ENCODE measurements around the gene ALAS1.

The ALAS1 gene

DNA sequence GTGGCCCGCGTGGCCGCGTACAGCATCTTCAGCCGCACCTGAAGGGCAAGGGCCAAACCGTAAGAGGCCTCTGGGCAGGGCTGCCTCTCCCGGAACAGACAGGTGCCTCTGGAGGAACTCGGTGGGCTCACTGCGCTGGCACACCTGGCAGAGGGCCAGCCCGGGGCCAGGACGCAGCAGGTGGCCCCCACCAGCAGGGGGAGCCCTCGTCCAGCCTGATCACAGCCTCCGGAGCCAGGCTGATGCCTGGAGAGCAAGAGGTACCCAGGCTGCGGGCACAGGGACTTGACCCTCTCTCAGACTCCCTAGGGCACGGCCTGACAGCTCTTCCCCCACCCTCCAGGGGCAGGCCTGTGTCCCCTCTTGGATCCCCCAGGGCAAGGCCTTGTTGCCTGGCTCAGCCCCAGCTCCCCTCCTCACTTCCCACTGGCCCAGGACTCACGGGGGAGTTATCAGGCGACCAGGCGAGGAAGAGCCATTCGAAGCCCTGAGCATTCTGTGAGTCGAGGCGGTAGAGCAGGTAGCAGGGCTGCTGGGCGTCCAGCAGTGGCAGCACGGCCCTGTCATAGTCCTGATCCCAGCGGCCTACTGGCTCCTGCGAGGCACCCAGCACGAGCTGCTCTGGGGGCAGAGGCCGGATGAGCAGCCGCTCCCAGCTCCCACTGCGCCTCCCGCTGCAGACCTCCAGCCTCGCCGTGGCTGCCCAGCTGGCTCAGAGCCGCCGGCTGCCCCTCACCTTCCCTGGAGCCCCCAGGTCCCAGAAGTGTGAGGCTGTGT is 33.7 kb downstream of the ALAS1 start (continued):
- TF ChIP-seq, protein P1, sequence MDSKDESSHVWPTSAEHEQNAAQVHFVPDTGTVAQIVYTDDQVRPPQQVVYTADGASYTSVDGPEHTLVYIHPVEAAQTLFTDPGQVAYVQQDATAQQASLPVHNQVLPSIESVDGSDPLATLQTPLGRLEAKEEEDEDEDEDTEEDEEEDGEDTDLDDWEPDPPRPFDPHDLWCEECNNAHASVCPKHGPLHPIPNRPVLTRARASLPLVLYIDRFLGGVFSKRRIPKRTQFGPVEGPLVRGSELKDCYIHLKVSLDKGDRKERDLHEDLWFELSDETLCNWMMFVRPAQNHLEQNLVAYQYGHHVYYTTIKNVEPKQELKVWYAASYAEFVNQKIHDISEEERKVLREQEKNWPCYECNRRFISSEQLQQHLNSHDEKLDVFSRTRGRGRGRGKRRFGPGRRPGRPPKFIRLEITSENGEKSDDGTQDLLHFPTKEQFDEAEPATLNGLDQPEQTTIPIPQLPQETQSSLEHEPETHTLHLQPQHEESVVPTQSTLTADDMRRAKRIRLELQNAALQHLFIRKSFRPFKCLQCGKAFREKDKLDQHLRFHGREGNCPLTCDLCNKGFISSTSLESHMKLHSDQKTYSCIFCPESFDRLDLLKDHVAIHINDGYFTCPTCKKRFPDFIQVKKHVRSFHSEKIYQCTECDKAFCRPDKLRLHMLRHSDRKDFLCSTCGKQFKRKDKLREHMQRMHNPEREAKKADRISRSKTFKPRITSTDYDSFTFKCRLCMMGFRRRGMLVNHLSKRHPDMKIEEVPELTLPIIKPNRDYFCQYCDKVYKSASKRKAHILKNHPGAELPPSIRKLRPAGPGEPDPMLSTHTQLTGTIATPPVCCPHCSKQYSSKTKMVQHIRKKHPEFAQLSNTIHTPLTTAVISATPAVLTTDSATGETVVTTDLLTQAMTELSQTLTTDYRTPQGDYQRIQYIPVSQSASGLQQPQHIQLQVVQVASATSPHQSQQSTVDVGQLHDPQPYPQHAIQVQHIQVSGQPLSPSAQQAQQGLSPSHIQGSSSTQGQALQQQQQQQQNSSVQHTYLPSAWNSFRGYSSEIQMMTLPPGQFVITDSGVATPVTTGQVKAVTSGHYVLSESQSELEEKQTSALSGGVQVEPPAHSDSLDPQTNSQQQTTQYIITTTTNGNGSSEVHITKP (tag by site-specific recombination; IDR thresholded peaks at IDR 0.05) = no peak
- TF ChIP-seq ZNF624 (tag by site-specific recombination; IDR thresholded peaks at IDR 0.05) = no peak
- no peak for TF ChIP-seq ZNF548 (tag by site-specific recombination; IDR thresholded peaks at IDR 0.05)
- TF ChIP-seq, protein P2, sequence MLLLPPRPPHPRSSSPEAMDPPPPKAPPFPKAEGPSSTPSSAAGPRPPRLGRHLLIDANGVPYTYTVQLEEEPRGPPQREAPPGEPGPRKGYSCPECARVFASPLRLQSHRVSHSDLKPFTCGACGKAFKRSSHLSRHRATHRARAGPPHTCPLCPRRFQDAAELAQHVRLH (tag by site-specific recombination; IDR thresholded peaks at IDR 0.05) = no peak
- TF ChIP-seq, protein P3, sequence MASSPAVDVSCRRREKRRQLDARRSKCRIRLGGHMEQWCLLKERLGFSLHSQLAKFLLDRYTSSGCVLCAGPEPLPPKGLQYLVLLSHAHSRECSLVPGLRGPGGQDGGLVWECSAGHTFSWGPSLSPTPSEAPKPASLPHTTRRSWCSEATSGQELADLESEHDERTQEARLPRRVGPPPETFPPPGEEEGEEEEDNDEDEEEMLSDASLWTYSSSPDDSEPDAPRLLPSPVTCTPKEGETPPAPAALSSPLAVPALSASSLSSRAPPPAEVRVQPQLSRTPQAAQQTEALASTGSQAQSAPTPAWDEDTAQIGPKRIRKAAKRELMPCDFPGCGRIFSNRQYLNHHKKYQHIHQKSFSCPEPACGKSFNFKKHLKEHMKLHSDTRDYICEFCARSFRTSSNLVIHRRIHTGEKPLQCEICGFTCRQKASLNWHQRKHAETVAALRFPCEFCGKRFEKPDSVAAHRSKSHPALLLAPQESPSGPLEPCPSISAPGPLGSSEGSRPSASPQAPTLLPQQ (tag by site-specific recombination; IDR thresholded peaks at IDR 0.05) = 0 out of 2 replicates have a peak, but pooled peaks have one; percentile 14
- TF ChIP-seq FEZF1 (tag by site-specific recombination; IDR thresholded peaks at IDR 0.05) = no peak
- TF ChIP-seq ZNF266 (tag by site-specific recombination; IDR thresholded peaks at IDR 0.05; ENCODE audit: low read depth) = no peak
- no peak for TF ChIP-seq ZBTB7A (tag by site-specific recombination; IDR thresholded peaks at IDR 0.05; ENCODE audit: low read depth)
- TF ChIP-seq WT1 (tag by site-specific recombination; IDR thresholded peaks at IDR 0.05) = no peak
- no peak for TF ChIP-seq ZNF155 (tag by site-specific recombination; IDR thresholded peaks at IDR 0.05)
- no peak for TF ChIP-seq YY1 (tag by site-specific recombination; IDR thresholded peaks at IDR 0.05)
- TF ChIP-seq, protein P4, sequence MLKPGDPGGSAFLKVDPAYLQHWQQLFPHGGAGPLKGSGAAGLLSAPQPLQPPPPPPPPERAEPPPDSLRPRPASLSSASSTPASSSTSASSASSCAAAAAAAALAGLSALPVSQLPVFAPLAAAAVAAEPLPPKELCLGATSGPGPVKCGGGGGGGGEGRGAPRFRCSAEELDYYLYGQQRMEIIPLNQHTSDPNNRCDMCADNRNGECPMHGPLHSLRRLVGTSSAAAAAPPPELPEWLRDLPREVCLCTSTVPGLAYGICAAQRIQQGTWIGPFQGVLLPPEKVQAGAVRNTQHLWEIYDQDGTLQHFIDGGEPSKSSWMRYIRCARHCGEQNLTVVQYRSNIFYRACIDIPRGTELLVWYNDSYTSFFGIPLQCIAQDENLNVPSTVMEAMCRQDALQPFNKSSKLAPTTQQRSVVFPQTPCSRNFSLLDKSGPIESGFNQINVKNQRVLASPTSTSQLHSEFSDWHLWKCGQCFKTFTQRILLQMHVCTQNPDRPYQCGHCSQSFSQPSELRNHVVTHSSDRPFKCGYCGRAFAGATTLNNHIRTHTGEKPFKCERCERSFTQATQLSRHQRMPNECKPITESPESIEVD (tag by site-specific recombination; IDR thresholded peaks at IDR 0.05) = no peak
- TF ChIP-seq MZF1 (tag by site-specific recombination; IDR thresholded peaks at IDR 0.05; ENCODE audit: borderline replicate concordance) = no peak
- no peak for TF ChIP-seq ZNF473 (tag by site-specific recombination; IDR thresholded peaks at IDR 0.05)
- TF ChIP-seq ZNF626 (tag by site-specific recombination; IDR thresholded peaks at IDR 0.05) = no peak
- TF ChIP-seq ZNF292 (tag by site-specific recombination; IDR thresholded peaks at IDR 0.05; ENCODE audit: borderline replicate concordance, low read depth) = no peak
- no peak for TF ChIP-seq ZNF558 (tag by site-specific recombination; IDR thresholded peaks at IDR 0.05)
- TF ChIP-seq EGR2 (tag by site-specific recombination; IDR thresholded peaks at IDR 0.05; ENCODE audit: low read depth) = no peak
- TF ChIP-seq, protein P5, sequence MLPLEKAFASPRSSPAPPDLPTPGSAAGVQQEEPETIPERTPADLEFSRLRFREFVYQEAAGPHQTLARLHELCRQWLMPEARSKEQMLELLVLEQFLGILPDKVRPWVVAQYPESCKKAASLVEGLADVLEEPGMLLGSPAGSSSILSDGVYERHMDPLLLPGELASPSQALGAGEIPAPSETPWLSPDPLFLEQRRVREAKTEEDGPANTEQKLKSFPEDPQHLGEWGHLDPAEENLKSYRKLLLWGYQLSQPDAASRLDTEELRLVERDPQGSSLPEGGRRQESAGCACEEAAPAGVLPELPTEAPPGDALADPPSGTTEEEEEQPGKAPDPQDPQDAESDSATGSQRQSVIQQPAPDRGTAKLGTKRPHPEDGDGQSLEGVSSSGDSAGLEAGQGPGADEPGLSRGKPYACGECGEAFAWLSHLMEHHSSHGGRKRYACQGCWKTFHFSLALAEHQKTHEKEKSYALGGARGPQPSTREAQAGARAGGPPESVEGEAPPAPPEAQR (tag by site-specific recombination; IDR thresholded peaks at IDR 0.05) = no peak
- TF ChIP-seq, protein P6, sequence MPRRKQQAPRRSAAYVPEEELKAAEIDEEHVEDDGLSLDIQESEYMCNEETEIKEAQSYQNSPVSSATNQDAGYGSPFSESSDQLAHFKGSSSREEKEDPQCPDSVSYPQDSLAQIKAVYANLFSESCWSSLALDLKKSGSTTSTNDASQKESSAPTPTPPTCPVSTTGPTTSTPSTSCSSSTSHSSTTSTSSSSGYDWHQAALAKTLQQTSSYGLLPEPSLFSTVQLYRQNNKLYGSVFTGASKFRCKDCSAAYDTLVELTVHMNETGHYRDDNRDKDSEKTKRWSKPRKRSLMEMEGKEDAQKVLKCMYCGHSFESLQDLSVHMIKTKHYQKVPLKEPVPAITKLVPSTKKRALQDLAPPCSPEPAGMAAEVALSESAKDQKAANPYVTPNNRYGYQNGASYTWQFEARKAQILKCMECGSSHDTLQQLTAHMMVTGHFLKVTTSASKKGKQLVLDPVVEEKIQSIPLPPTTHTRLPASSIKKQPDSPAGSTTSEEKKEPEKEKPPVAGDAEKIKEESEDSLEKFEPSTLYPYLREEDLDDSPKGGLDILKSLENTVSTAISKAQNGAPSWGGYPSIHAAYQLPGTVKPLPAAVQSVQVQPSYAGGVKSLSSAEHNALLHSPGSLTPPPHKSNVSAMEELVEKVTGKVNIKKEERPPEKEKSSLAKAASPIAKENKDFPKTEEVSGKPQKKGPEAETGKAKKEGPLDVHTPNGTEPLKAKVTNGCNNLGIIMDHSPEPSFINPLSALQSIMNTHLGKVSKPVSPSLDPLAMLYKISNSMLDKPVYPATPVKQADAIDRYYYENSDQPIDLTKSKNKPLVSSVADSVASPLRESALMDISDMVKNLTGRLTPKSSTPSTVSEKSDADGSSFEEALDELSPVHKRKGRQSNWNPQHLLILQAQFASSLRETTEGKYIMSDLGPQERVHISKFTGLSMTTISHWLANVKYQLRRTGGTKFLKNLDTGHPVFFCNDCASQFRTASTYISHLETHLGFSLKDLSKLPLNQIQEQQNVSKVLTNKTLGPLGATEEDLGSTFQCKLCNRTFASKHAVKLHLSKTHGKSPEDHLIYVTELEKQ (tag by site-specific recombination; IDR thresholded peaks at IDR 0.05; ENCODE audit: borderline replicate concordance) = no peak
- TF ChIP-seq, protein P7, sequence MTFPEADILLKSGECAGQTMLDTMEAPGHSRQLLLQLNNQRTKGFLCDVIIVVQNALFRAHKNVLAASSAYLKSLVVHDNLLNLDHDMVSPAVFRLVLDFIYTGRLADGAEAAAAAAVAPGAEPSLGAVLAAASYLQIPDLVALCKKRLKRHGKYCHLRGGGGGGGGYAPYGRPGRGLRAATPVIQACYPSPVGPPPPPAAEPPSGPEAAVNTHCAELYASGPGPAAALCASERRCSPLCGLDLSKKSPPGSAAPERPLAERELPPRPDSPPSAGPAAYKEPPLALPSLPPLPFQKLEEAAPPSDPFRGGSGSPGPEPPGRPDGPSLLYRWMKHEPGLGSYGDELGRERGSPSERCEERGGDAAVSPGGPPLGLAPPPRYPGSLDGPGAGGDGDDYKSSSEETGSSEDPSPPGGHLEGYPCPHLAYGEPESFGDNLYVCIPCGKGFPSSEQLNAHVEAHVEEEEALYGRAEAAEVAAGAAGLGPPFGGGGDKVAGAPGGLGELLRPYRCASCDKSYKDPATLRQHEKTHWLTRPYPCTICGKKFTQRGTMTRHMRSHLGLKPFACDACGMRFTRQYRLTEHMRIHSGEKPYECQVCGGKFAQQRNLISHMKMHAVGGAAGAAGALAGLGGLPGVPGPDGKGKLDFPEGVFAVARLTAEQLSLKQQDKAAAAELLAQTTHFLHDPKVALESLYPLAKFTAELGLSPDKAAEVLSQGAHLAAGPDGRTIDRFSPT (tag by site-specific recombination; IDR thresholded peaks at IDR 0.05) = peak; percentile 59
- TF ChIP-seq, protein P8, sequence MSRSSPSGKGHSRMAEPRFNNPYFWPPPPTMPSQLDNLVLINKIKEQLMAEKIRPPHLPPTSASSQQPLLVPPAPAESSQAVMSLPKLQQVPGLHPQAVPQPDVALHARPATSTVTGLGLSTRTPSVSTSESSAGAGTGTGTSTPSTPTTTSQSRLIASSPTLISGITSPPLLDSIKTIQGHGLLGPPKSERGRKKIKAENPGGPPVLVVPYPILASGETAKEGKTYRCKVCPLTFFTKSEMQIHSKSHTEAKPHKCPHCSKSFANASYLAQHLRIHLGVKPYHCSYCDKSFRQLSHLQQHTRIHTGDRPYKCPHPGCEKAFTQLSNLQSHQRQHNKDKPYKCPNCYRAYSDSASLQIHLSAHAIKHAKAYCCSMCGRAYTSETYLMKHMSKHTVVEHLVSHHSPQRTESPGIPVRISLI (tag by site-specific recombination; IDR thresholded peaks at IDR 0.05) = no peak
- peak; percentile 85; the same call in 1 of the 2 replicates for TF ChIP-seq SCRT1 (tag by site-specific recombination; IDR thresholded peaks at IDR 0.05; ENCODE audit: borderline replicate concordance)
